DND-41 (cell line): ENCODE results near the gene MZT2B.

Source experiments
- CTCF ChIP-seq: IDR thresholded peaks from 2 replicates; pipeline ENCODE4 v1.5.1; 2012; ENCODE audit warnings: borderline replicate concordance, low read length, moderate library complexity, mild to moderate bottlenecking; ENCODE audit not compliant: poor library complexity, severe bottlenecking; ENCODE audit errors: extremely low read depth
- EZH2 ChIP-seq: IDR thresholded peaks from 3 replicates; pipeline ENCODE4 v1.6.1; 2012; ENCODE audit warnings: borderline replicate concordance, low read depth, mild to moderate bottlenecking, moderate library complexity, low read length, inconsistent platforms; ENCODE audit not compliant: severe bottlenecking

GRCh38 chr2:130154773-130155765 is 27.0 kb upstream of the MZT2B start:
- TF ChIP-seq CTCF (no peak), EZH2 (no peak)
